HL-60 (cell line): Measurements from ENCODE around the gene HOXB5.

Source experiments
- DNase-seq, 2 experiments: peaks; one replicate each; pipeline ENCODE4 v3.0.0-alpha.2; 2010 to 2020; ENCODE audit warnings: low read depth in 1 of 2, low spot score in 1 of 2
- H3K27ac ChIP-seq: fragments of 250-450 bp; sonication (Bioruptor Pico); replicated peaks from 2 replicates; pipeline ENCODE4 v1.5.1; 2020; ENCODE audit warnings: mild to moderate bottlenecking, moderate library complexity
- H3K27me3 ChIP-seq: fragments of 250-450 bp; sonication (Bioruptor Pico); 2 replicates; pipeline ENCODE4 v1.5.1; 2021; ENCODE audit warnings: mild to moderate bottlenecking, moderate library complexity; ENCODE audit not compliant: insufficient read depth, poor library complexity, severe bottlenecking
- H3K4me3 ChIP-seq: replicated peaks from 2 replicates; pipeline ENCODE4 v1.5.1; 2011; ENCODE audit warnings: mild to moderate bottlenecking, control low read depth, low read length; ENCODE audit not compliant: insufficient read depth
- CTCF ChIP-seq: IDR thresholded peaks from one replicate; pipeline ENCODE4 v1.5.1; 2011; ENCODE audit warnings: low read length, control low read depth, inconsistent platforms; ENCODE audit not compliant: insufficient read depth
- GABPA ChIP-seq: IDR thresholded peaks from 2 replicates; pipeline ENCODE4 v1.6.1; 2012; ENCODE audit warnings: low read depth
- POLR2AphosphoS5 ChIP-seq: IDR thresholded peaks from 2 replicates; pipeline ENCODE4 v1.6.1; 2012; ENCODE audit warnings: low read depth
- REST ChIP-seq: IDR thresholded peaks from 2 replicates; pipeline ENCODE4 v1.6.1; 2012; ENCODE audit warnings: low read depth; ENCODE audit not compliant: insufficient replicate concordance
- SPI1 ChIP-seq: IDR thresholded peaks from 2 replicates; pipeline ENCODE4 v1.6.1; 2012; ENCODE audit warnings: low read depth, mild to moderate bottlenecking, borderline replicate concordance

HOXB5 gene

GRCh38 chr17:48563867-48564187 lies 29.8 kb downstream of the HOXB5 start:
- Histone ChIP-seq H3K27ac (no peak overlapping the region), H3K4me3 (no peak overlapping the region), H3K27me3 (peaks cover 43% of the 10 kb centered on the region)
- no peak for DNase-seq
- TF ChIP-seq SPI1, result no peak
- TF ChIP-seq POLR2AphosphoS5, result no peak
- TF ChIP-seq CTCF, result no peak
- no peak for TF ChIP-seq REST
- TF ChIP-seq GABPA, result no peak

GRCh38 chr17:48563385-48563838 lies 30.2 kb downstream of the HOXB5 start:
- Histone ChIP-seq H3K27ac (no peak overlapping the region), H3K27me3 (peaks cover 38% of the 10 kb centered on the region), H3K4me3 (no peak overlapping the region)
- TF ChIP-seq REST (no peak), SPI1 (no peak), GABPA (no peak), POLR2AphosphoS5 (no peak), CTCF (no peak)
- no peak for DNase-seq

GRCh38 chr17:48562934-48563333 lies 30.6 kb downstream of the HOXB5 start:
- TF ChIP-seq GABPA, result no peak
- TF ChIP-seq POLR2AphosphoS5, result no peak
- no peak for TF ChIP-seq CTCF
- no peak for TF ChIP-seq REST
- no peak overlapping the region for H3K4me3 ChIP-seq
- peaks cover 34% of the 10 kb centered on the region for H3K27me3 ChIP-seq
- H3K27ac ChIP-seq, result no peak overlapping the region
- no peak for DNase-seq
